AG09309 (cell line): ENCODE data around the gene CBLB.

Experiments
- DNase-seq: peaks from one replicate; pipeline ENCODE4 v3.0.0-alpha.2; 2010; ENCODE audit warnings: low read depth
- H3K4me3 ChIP-seq: 2 replicates; pipeline ENCODE4 v1.5.1; 2011; ENCODE audit warnings: mild to moderate bottlenecking, low read depth, low read length, moderate library complexity; ENCODE audit not compliant: control insufficient read depth
- TF ChIP-seq, protein P1 (sequence below): IDR thresholded peaks from 2 replicates; pipeline ENCODE4 v1.5.1; 2011; ENCODE audit warnings: mild to moderate bottlenecking, low read depth, low read length, inconsistent platforms; ENCODE audit not compliant: insufficient read depth, control insufficient read depth; ENCODE audit errors: missing control alignments

CBLB gene

DNA sequence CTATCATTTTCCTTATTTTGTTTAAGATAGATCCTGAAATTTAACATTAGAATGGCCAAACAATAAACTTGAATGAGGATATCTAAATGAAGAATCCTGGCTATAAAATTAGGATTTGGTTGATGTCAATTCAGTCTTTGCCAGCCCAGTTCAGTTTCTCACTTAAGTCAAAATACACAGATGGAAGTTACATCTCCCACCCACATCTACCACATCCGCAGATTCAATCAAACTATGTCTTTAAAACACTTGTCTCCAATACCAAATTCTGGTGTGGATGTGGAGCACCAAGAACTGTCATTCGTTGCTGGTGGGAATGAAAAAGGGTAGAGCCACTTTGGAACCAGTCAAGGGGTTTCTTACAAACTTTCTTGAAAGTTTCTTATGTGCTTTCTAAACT, 18.2 kb downstream of the CBLB start:
- DNase-seq = no peak
- TF ChIP-seq, protein P1, sequence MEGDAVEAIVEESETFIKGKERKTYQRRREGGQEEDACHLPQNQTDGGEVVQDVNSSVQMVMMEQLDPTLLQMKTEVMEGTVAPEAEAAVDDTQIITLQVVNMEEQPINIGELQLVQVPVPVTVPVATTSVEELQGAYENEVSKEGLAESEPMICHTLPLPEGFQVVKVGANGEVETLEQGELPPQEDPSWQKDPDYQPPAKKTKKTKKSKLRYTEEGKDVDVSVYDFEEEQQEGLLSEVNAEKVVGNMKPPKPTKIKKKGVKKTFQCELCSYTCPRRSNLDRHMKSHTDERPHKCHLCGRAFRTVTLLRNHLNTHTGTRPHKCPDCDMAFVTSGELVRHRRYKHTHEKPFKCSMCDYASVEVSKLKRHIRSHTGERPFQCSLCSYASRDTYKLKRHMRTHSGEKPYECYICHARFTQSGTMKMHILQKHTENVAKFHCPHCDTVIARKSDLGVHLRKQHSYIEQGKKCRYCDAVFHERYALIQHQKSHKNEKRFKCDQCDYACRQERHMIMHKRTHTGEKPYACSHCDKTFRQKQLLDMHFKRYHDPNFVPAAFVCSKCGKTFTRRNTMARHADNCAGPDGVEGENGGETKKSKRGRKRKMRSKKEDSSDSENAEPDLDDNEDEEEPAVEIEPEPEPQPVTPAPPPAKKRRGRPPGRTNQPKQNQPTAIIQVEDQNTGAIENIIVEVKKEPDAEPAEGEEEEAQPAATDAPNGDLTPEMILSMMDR = no peak
- H3K4me3 ChIP-seq = no peak overlapping the region

DNA sequence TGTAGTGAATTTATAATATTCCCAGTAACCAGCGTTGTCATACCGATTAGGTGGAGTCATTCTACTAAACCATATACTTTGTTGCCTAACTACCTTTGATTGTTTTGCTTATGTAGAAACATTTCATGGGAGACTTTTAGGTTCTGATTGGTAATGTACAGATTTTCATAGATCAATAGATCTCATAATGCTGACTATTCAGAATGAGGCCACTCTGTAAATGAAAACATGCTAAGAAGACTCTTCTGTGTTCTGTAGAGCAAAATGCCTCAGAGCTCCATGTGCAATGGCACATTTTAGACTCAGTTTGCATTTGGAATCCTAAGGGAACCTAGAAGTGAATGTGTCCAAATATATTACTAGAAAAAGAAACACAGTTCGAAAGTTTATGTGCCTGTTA, 20.0 kb downstream of the CBLB start:
- no peak overlapping the region for H3K4me3 ChIP-seq
- TF ChIP-seq, protein P1 = no peak
- no peak for DNase-seq

DNA sequence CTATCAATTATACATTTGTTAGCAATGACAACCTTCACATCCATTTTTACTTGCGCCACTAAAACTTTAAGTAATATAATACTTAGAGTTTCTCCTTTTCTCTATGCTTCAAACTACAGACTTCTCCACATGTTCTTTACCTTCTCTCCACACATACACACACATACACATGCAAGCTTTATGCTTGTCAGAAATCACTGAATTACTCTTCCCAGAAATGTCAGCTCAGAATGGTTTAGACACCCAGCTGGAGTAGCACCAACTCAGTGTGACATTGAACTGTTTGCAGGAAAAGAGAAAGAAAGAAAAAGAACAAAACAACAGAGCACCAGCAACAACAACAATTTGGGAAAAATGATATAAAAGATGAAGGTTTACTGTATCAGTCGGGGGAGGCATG, 20.9 kb downstream of the CBLB start:
- DNase-seq = no peak
- TF ChIP-seq, protein P1 = no peak
- H3K4me3 ChIP-seq = no peak overlapping the region

DNA sequence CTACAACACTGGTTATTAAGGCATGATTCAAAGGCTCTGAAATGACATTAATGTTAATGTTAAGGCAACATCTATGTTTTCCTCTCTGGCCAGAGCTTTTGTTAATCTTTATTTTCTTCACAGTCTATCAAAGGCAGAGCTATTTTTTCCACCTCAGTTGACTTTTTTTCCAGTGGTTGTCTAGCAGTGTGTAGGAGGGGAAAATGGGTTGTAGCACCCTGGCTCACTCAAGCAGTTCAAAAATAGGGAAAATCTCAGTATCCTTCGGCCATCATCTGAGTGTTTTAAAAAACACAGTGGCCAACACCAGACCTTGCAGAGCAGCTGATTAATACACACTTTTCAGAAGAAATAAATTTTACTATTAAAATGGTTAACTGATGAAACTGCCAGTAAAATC, 21.4 kb downstream of the CBLB start:
- no peak for DNase-seq
- H3K4me3 ChIP-seq = no peak overlapping the region
- TF ChIP-seq, protein P1 = no peak

DNA sequence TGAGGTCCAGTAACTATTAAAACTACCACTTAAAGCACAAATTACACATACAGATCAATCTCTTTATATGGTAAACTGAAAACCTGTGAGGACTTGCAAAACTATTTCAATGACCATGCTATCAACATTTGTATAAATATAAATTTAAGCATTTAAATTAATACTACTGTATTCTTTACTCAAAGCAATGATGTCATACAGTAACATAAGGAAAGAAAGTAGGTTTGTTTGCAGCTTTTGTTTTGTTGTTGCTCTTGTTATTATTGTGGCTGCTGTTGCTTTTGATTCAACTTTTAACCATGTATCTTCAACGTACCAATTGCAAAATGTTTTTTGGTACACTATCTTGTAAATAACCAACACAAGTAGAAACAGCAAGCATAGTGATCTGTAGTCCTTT, 22.0 kb downstream of the CBLB start:
- H3K4me3 ChIP-seq = no peak overlapping the region
- TF ChIP-seq, protein P1 = no peak
- DNase-seq = no peak

DNA sequence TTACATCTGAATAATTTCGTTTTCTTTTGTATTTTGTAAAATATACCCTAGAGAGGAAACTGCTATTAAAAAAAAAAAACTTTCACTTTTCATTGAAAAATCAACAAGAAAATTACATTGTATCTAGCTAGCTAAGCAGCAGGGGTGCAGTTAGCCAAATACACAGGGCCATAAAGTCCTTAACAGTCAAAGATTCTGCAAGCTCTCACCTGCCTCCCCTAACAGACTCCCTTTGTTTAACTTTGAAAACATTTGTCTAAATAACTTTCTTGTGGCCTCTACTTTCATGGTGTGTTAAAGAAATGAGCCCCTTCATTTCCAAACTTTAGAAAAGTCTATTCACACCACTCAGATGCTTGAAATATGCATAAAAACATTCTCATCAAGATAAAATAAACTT, 23.3 kb downstream of the CBLB start:
- no peak overlapping the region for H3K4me3 ChIP-seq
- TF ChIP-seq, protein P1 = no peak
- no peak for DNase-seq

DNA sequence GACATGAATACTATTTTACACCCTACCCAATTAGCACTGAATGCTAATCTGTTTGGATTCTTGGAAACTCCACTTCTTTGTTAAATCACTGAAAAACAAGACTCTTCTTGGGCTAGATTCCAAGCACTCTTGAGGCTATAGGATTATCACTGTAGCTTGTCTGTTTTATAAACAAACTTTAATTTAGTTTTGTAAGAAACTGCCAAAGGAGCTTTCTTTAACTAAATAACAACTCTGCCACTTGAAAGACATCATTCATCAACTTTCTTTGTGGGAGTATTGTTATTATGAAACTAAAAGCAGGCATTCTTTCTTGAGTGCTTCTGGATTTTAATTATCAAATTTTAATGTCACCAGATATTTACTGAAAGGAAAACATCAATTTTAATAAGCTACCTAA, 24.1 kb downstream of the CBLB start:
- H3K4me3 ChIP-seq = no peak overlapping the region
- DNase-seq = no peak
- TF ChIP-seq, protein P1 = no peak
